HL-60 (cell line): ENCODE results near the gene PGM2L1.

ENCODE experiments used
- DNase-seq, 2 experiments: peaks; one replicate each; pipeline ENCODE4 v3.0.0-alpha.2; 2010 to 2020; ENCODE audit warnings: low read depth in 1 of 2, low spot score in 1 of 2
- H3K27ac ChIP-seq: fragments of 250-450 bp; sonication (Bioruptor Pico); replicated peaks from 2 replicates; pipeline ENCODE4 v1.5.1; 2020; ENCODE audit warnings: mild to moderate bottlenecking, moderate library complexity
- H3K27me3 ChIP-seq: fragments of 250-450 bp; sonication (Bioruptor Pico); 2 replicates; pipeline ENCODE4 v1.5.1; 2021; ENCODE audit warnings: mild to moderate bottlenecking, moderate library complexity; ENCODE audit not compliant: insufficient read depth, poor library complexity, severe bottlenecking
- H3K4me3 ChIP-seq: replicated peaks from 2 replicates; pipeline ENCODE4 v1.5.1; 2011; ENCODE audit warnings: mild to moderate bottlenecking, control low read depth, low read length; ENCODE audit not compliant: insufficient read depth
- GABPA ChIP-seq: IDR thresholded peaks from 2 replicates; pipeline ENCODE4 v1.6.1; 2012; ENCODE audit warnings: low read depth
- POLR2AphosphoS5 ChIP-seq: IDR thresholded peaks from 2 replicates; pipeline ENCODE4 v1.6.1; 2012; ENCODE audit warnings: low read depth
- SPI1 ChIP-seq: IDR thresholded peaks from 2 replicates; pipeline ENCODE4 v1.6.1; 2012; ENCODE audit warnings: low read depth, mild to moderate bottlenecking, borderline replicate concordance
- TF ChIP-seq, protein P1 (sequence below): IDR thresholded peaks from 2 replicates; pipeline ENCODE4 v1.6.1; 2012; ENCODE audit warnings: low read depth; ENCODE audit not compliant: insufficient replicate concordance
- TF ChIP-seq, protein P2 (sequence below): IDR thresholded peaks from one replicate; pipeline ENCODE4 v1.5.1; 2011; ENCODE audit warnings: low read length, control low read depth, inconsistent platforms; ENCODE audit not compliant: insufficient read depth

Gene PGM2L1

GRCh38 chr11:74307434-74307833 lies 90.8 kb downstream of the PGM2L1 start:
- DNase-seq: no peak
- TF ChIP-seq POLR2AphosphoS5 (no peak), SPI1 (no peak), GABPA (no peak)
- TF ChIP-seq, protein P1, sequence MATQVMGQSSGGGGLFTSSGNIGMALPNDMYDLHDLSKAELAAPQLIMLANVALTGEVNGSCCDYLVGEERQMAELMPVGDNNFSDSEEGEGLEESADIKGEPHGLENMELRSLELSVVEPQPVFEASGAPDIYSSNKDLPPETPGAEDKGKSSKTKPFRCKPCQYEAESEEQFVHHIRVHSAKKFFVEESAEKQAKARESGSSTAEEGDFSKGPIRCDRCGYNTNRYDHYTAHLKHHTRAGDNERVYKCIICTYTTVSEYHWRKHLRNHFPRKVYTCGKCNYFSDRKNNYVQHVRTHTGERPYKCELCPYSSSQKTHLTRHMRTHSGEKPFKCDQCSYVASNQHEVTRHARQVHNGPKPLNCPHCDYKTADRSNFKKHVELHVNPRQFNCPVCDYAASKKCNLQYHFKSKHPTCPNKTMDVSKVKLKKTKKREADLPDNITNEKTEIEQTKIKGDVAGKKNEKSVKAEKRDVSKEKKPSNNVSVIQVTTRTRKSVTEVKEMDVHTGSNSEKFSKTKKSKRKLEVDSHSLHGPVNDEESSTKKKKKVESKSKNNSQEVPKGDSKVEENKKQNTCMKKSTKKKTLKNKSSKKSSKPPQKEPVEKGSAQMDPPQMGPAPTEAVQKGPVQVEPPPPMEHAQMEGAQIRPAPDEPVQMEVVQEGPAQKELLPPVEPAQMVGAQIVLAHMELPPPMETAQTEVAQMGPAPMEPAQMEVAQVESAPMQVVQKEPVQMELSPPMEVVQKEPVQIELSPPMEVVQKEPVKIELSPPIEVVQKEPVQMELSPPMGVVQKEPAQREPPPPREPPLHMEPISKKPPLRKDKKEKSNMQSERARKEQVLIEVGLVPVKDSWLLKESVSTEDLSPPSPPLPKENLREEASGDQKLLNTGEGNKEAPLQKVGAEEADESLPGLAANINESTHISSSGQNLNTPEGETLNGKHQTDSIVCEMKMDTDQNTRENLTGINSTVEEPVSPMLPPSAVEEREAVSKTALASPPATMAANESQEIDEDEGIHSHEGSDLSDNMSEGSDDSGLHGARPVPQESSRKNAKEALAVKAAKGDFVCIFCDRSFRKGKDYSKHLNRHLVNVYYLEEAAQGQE: no peak
- TF ChIP-seq, protein P2, sequence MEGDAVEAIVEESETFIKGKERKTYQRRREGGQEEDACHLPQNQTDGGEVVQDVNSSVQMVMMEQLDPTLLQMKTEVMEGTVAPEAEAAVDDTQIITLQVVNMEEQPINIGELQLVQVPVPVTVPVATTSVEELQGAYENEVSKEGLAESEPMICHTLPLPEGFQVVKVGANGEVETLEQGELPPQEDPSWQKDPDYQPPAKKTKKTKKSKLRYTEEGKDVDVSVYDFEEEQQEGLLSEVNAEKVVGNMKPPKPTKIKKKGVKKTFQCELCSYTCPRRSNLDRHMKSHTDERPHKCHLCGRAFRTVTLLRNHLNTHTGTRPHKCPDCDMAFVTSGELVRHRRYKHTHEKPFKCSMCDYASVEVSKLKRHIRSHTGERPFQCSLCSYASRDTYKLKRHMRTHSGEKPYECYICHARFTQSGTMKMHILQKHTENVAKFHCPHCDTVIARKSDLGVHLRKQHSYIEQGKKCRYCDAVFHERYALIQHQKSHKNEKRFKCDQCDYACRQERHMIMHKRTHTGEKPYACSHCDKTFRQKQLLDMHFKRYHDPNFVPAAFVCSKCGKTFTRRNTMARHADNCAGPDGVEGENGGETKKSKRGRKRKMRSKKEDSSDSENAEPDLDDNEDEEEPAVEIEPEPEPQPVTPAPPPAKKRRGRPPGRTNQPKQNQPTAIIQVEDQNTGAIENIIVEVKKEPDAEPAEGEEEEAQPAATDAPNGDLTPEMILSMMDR: no peak
- Histone ChIP-seq H3K4me3 (no peak overlapping the region), H3K27me3 (peaks cover 7% of the 10 kb centered on the region), H3K27ac (no peak overlapping the region)

DNA sequence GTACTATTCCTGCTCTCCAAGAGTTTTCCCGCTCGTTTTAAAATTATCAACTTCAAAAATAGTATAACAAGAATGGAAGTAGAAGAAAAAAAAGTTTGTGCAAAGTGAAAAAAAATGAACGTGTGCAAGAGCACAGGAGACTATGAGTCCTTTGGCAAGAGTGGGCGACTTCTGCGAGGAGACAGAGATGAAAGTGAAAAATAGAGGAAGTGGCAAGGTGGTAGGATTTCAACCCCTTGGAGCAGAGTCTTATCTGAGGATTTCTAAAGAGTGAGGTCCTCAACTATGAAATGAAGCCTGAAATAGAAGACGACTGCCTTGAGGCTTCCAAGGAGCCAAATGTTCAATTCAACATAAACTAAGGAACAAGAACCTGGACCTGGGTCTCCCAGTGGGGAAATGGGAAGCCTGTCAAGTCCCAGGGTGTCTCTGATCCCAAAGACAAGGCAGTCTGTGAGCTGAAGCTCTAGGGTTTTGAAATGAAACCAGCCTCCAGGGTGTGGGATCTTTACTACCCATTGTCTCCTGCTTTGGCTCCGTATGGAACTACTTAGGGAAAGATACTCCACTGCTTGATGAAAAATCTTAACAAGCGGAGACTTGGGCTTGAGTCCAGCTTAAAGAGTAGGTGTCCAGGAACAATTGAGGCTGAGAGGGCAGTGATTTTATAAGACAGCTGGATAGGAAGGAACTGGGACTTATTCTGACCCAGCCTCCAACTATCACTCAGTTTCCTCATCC lies 91.6 kb downstream of the PGM2L1 start:
- TF ChIP-seq SPI1: peak; percentile 97
- TF ChIP-seq, protein P1: no peak
- H3K27me3 ChIP-seq: peaks cover 7% of the 10 kb centered on the region

GRCh38 chr11:74299015-74299414 lies 99.2 kb downstream of the PGM2L1 start:
- Histone ChIP-seq H3K27me3 (no peaks in the 10 kb centered on the region), H3K4me3 (no peak overlapping the region), H3K27ac (no peak overlapping the region)
- DNase-seq: no peak
- TF ChIP-seq, protein P1: no peak
- TF ChIP-seq SPI1: no peak
- TF ChIP-seq, protein P2: no peak
- TF ChIP-seq POLR2AphosphoS5: no peak
- no peak for TF ChIP-seq GABPA

More for the DNA sequence above, 91.6 kb downstream of the PGM2L1 start:
- peak in 1 of 2 experiments; percentile 36 for DNase-seq
- H3K4me3 ChIP-seq: no peak overlapping the region
- H3K27ac ChIP-seq: no peak overlapping the region
